Fibroblast of lung (primary cell): ENCODE data around the gene RPS29. TPM values are rescaled to one million over a fixed set of nuclear protein-coding genes. Genes with fewer than 3 reads are reported as not detected.
"Not testable (repeated sequence)": the region's sequence is repeated elsewhere in the genome, so short reads cannot be mapped to it uniquely, and the experiment has no call there.

Source experiments
- DNase-seq, 2 donors: peaks; one replicate each; pipeline versions ENCODE4 v3.0.0 to v3.0.0-alpha.2; 2010; ENCODE audit warnings: low read depth in 2 of 2
- H2AFZ ChIP-seq: 2 replicates; pipeline ENCODE4 v1.5.1; 2012; ENCODE audit warnings: low read length, control low read depth, inconsistent platforms
- H3K27ac ChIP-seq: 2 replicates; pipeline ENCODE4 v1.5.1; 2011; ENCODE audit warnings: low read length, control low read depth; ENCODE audit not compliant: insufficient read depth
- H3K27me3 ChIP-seq: 2 replicates; pipeline ENCODE4 v1.5.1; 2011; ENCODE audit warnings: mild to moderate bottlenecking, low read length; ENCODE audit not compliant: control insufficient read depth, insufficient read depth
- H3K36me3 ChIP-seq: 2 replicates; pipeline ENCODE4 v1.5.1; 2011; ENCODE audit warnings: low read length; ENCODE audit not compliant: control insufficient read depth, insufficient read depth
- H3K4me1 ChIP-seq: 2 replicates; pipeline ENCODE4 v1.5.1; 2011; ENCODE audit warnings: low read length; ENCODE audit not compliant: control insufficient read depth, insufficient read depth; ENCODE audit errors: extremely low read depth
- H3K4me2 ChIP-seq: 2 replicates; pipeline ENCODE4 v1.5.1; 2011; ENCODE audit warnings: low read length, control low read depth; ENCODE audit not compliant: insufficient read depth; ENCODE audit errors: extremely low read depth
- H3K4me3 ChIP-seq, 4 experiments: fragments of 200-600 bp in 1 of 4; sonication (generic) in 1 of 4; replicated peaks in 1 of 4; 2 replicates each; pipeline ENCODE4 v1.5.1; 2011 to 2016; ENCODE audit warnings: low read length in 4 of 4, low read depth in 3 of 4, mild to moderate bottlenecking in 3 of 4, control low read depth in 2 of 4, inconsistent platforms in 1 of 4, mixed read lengths in 1 of 4; ENCODE audit not compliant: insufficient read depth in 1 of 4; ENCODE audit errors: control extremely low read depth in 1 of 4
- H3K79me2 ChIP-seq: 2 replicates; pipeline ENCODE4 v1.5.1; 2012; ENCODE audit warnings: mild to moderate bottlenecking, low read length, inconsistent platforms; ENCODE audit not compliant: control insufficient read depth, insufficient read depth
- H3K9ac ChIP-seq: 2 replicates; pipeline ENCODE4 v1.5.1; 2011; ENCODE audit warnings: mild to moderate bottlenecking, low read length, control low read depth; ENCODE audit not compliant: insufficient read depth
- H3K9me3 ChIP-seq: 2 replicates; pipeline ENCODE4 v1.5.1; 2012; ENCODE audit warnings: low read depth, low read length; ENCODE audit not compliant: control insufficient read depth, insufficient read depth
- H4K20me1 ChIP-seq: 2 replicates; pipeline ENCODE4 v1.5.1; 2011; ENCODE audit warnings: low read length; ENCODE audit not compliant: control insufficient read depth, insufficient read depth; ENCODE audit errors: extremely low read depth
- CTCF ChIP-seq, 2 donors: IDR thresholded peaks in 1 of 2; conservative IDR thresholded peaks in 1 of 2; 1 replicate in 1 of 2; 2 replicates in 1 of 2; pipeline ENCODE4 v1.5.1; 2011 to 2012; ENCODE audit warnings: low read length in 2 of 2, control low read depth in 1 of 2, inconsistent platforms in 1 of 2, low read depth in 1 of 2, mild to moderate bottlenecking in 1 of 2
- EZH2 ChIP-seq: IDR thresholded peaks from 2 replicates; pipeline ENCODE4 v1.5.1; 2012; ENCODE audit warnings: low read length, control low read depth, mild to moderate bottlenecking; ENCODE audit errors: missing control alignments
- polyA plus RNA-seq, 2 donors: library from polyadenylated mRNA; depleted of rRNA in 1 of 2; stranded (reverse) in 1 of 2; unstranded in 1 of 2; fragments of >200 nt; gene quantifications; 2 replicates each; pipeline ENCODE4 v1.2.1, GENCODE V29; 2011 to 2012; ENCODE audit warnings: missing spikeins in 1 of 2
- total RNA-seq: library from RNA; depleted of rRNA; stranded (reverse); fragments of >200 nt; gene quantifications from 2 replicates; pipeline ENCODE4 v1.2.1, GENCODE V29; 2014

The RPS29 gene
- total and polyA plus RNA-seq, 2 donors (not counting 1 experiment from before 2014, with no cell fraction given) = 1,182 to 7,256 TPM

- no peak overlapping the region for H3K27ac ChIP-seq
Measured at GRCh38 chr14:49593016-49593415, 6.8 kb upstream of the RPS29 start.

GRCh38 chr14:49589387-49589786, 3.2 kb upstream of the RPS29 start:
- TF ChIP-seq CTCF (conservative IDR thresholded peaks at IDR 0.05 in 1 of 2, IDR thresholded peaks at IDR 0.05 in 1 of 2; ENCODE audit: low read depth in 1 of 2, low read length in 2 of 2) (no peak), EZH2 (no peak)
- no peaks in the 10 kb centered on the region for H3K9me3 ChIP-seq
- H3K4me3 ChIP-seq = no peak overlapping the region
- H3K27me3 ChIP-seq = no peaks in the 10 kb centered on the region
- no peak for DNase-seq
- no peaks in the 10 kb centered on the region for H4K20me1 ChIP-seq
- no peak overlapping the region for H3K27ac ChIP-seq
- H3K36me3 ChIP-seq = no peaks in the 10 kb centered on the region
- H3K4me1 ChIP-seq = no peaks in the 10 kb centered on the region
- peaks cover 18% of the 10 kb centered on the region for H3K79me2 ChIP-seq
- no peak overlapping the region for H3K9ac ChIP-seq
- no peak overlapping the region for H2AFZ ChIP-seq
- no peak overlapping the region for H3K4me2 ChIP-seq

More at GRCh38 chr14:49593016-49593415, 6.8 kb upstream of the RPS29 start:
- H4K20me1 ChIP-seq = no peaks in the 10 kb centered on the region
- no peak overlapping the region for H3K4me3 ChIP-seq
- H3K36me3 ChIP-seq = no peaks in the 10 kb centered on the region
- no peaks in the 10 kb centered on the region for H3K4me1 ChIP-seq
- no peak overlapping the region for H2AFZ ChIP-seq
- H3K9ac ChIP-seq = no peak overlapping the region
- DNase-seq = peak; percentile 40 to 72
- H3K4me2 ChIP-seq = peak overlapping the region; percentile 23
- H3K27me3 ChIP-seq = no peaks in the 10 kb centered on the region
- peaks cover 6% of the 10 kb centered on the region for H3K79me2 ChIP-seq
- H3K9me3 ChIP-seq = no peaks in the 10 kb centered on the region
- TF ChIP-seq CTCF (conservative IDR thresholded peaks at IDR 0.05 in 1 of 2, IDR thresholded peaks at IDR 0.05 in 1 of 2; ENCODE audit: low read depth in 1 of 2, low read length in 2 of 2) (no peak), EZH2 (no peak)

GRCh38 chr14:49586673-49587460, 687 bp upstream of the RPS29 start:
- H3K27me3 ChIP-seq = no peaks in the 10 kb centered on the region
- H3K4me1 ChIP-seq = no peaks in the 10 kb centered on the region
- H3K9ac ChIP-seq = no peak overlapping the region
- H3K27ac ChIP-seq = peak overlapping the region; percentile 5
- H3K79me2 ChIP-seq = peaks cover 41% of the 10 kb centered on the region
- peak overlapping the region; percentile 43 for H2AFZ ChIP-seq
- no peaks in the 10 kb centered on the region for H4K20me1 ChIP-seq
- H3K9me3 ChIP-seq = no peaks in the 10 kb centered on the region
- no peak for TF ChIP-seq EZH2
- TF ChIP-seq CTCF (conservative IDR thresholded peaks at IDR 0.05 in 1 of 2, IDR thresholded peaks at IDR 0.05 in 1 of 2; ENCODE audit: low read depth in 1 of 2, low read length in 2 of 2) = peak; percentile 56 to 68
- H3K4me2 ChIP-seq = peak overlapping the region; percentile 58
- H3K36me3 ChIP-seq = peaks cover 9% of the 10 kb centered on the region
- DNase-seq = peak; percentile 73 to 89
- peak overlapping the region; percentile 23 to 50 (median 26) for H3K4me3 ChIP-seq

DNA sequence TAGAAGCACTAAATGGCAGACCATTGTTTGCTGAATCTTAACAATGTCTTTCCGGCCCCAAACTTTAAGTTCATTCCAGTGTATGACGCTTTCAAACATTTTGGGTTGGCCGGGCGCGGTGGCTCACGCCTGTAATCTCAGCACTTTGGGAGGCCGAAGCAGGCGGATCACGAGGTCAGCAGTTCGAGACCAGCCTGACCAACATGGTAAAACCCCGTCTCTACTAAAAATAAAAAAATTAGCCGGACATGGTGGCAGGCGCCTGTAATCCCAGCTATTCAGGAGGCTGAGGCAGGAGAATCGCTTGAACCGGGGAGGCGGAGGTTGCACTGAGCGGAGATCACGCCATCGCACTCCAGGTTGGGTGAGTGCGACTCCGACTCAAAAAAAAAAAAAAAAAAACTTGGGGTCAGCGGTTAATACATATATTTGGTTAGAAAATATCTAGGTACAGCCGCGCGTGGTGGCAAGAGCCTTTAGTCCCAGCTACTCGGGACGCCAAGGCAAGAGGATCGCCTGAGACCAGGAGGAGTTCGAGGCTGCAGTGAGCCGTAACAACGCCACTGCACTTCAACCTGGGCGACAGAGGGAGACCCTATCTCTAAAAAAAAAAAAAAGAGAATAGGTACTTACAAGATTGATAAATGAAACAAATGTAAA, 1.1 kb downstream of the RPS29 start:
- Histone ChIP-seq H3K9ac (peak overlapping the region; percentile 39), H3K4me3 (peak overlapping the region; percentile 68 to 97 (median 96)), H3K4me2 (peak overlapping the region; percentile 75), H3K27ac (peak overlapping the region; percentile 97), H3K79me2 (peaks cover 47% of the 10 kb centered on the region)
- not testable (repeated sequence) for DNase-seq, H2AFZ ChIP-seq, H3K4me1 ChIP-seq, H3K36me3 ChIP-seq, H4K20me1 ChIP-seq, H3K27me3 ChIP-seq, H3K9me3 ChIP-seq
